GM20431 (cell line): ENCODE results near the gene RAP1GDS1.

Source experiments
- in situ Hi-C: fragments of 300-500 bp; cut with MseI, MboI; formaldehyde crosslinking; loops from one replicate; pipeline ENCODE4 v1.15.0; 2020; ENCODE audit warnings: low sequenced_read_pairs; ENCODE audit not compliant: unreplicated experiment

RAP1GDS1 gene

DNA sequence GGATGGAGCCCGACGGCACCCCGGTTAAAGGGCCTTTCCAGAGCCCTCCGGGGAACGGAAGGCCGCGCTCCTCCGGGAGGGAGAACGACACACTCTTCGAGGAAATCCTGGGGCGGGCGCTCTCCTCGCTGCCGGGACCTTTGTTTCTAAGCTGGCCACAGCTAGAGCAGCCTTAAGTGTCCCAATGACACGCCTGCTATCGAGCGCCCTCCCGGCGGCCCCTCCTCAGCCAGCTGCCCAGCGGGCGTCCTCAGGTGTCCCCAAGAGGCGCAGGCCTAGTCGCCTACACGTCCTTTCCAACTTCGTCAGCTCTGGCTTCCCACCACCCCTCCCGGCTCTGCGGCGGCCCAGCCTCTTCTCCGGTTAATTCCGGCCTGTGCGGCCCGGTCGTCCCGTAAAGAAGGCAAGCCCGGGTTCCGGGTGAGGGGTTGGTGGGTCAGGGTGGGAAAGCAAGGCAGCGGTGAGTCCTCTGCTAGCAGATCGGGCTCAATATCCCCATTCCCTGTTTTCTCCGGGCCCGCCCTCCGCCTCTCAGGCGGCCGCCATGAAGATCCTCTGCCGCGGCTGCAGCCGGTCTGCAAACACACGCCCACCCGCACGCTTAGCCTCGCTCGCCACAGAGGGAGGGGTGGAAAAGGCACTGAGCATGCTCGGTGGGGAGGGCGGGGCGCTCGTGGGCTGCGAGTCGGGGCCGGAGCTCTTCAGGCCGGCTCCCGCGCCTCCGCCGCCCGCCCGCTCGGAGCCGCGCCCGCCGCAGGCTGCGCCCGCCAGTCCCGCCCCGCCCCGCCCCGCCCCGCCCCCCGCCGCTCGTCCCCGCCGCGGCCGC, at the start of gene RAP1GDS1:
TSS of gene RAP1GDS1 (plus strand) at position 806 of the 826 bp plus-strand sequence. CDS start 182 bp downstream, outside the sequence.
- in situ Hi-C loops = no loop called here

- in situ Hi-C loops = no loop called here
Observed at GRCh38 chr4:98222306-98222705, 38.9 kb upstream of the RAP1GDS1 start.

- in situ Hi-C loops = no loop called here
Observed at GRCh38 chr4:98226396-98226795, 34.8 kb upstream of the RAP1GDS1 start.

DNA sequence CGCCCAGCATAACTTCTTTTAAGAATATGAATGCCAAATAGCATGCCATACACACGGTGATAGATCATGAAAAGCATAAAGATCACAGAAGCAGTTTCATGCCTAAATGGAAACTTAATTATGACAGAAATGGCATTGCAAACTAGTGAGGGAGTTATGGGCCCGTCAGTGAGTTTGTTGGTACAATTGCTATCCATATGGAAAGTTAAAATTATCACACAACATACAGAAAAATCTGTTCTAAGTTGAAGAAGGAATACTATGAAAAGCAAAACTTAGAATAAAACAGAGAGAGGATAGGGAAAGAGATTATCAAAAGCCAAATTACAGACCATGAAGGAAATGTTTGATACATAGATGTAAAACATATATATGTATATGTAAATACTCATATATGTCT, 30.2 kb upstream of the RAP1GDS1 start:
- in situ Hi-C loops = no loop called here

GRCh38 chr4:98232202-98232601, 29.0 kb upstream of the RAP1GDS1 start:
- in situ Hi-C loops = no loop called here

DNA sequence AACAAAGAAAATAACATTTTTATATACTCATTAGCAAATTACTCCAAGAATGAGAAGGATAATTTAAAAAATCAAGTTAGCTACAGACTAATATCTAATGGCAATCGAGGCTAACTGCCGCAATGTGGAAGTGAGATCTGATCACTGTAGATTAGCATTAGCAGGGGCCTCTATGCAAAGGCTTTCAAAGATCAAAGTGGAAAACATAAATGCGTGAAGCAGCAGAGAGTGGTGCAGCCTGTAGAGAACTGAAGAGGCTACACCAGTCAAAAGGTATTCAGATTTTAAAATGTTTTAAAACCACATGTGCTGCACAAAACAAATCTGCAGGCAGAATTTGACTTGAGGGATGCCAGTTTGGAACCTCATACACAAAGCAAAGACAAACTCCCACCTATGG, 24.0 kb upstream of the RAP1GDS1 start:
- in situ Hi-C loops = no loop called here

GRCh38 chr4:98242063-98242462, 19.1 kb upstream of the RAP1GDS1 start:
- in situ Hi-C loops = no loop called here

DNA sequence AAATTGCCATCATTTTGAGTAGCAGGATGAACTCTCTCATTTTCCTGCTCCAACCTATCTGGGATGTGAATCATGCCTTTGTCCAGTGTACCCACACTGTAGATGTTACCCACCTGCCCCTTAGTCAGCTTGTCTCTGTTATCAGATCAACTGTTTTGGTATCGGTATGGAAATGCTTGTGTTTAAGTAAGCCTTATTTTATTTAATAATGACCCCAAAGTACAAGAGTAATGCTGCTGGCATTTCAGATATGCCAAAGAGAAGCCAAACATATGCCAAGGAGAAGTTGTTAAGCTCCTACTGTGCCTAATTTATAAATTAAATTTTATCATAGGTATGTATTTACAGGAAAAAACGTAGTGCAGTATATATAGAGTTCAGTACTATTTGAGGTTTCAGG, 18.6 kb upstream of the RAP1GDS1 start:
- in situ Hi-C loops = no loop called here

- in situ Hi-C loops = no loop called here
Observed at GRCh38 chr4:98245226-98245625, 16.0 kb upstream of the RAP1GDS1 start.

GRCh38 chr4:98248934-98249333, 12.2 kb upstream of the RAP1GDS1 start:
- in situ Hi-C loops = no loop called here

DNA sequence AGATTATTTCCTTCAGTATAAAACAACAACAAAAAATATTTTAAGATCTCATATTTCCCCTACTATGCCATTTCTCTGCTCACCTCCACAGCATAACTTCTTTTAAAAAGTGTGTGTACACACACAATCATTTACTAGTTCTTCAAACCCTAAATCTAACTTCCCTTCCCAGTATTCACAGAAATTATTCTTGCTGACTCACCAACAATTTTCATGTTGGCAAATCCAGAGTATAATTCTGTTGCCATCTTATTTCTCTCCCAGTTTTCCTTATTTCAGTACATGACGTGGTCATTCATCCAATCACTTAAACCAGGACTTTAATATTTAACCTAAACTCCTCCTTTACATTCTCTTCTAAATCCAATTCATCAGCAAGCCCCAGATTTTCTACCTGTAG, 11.4 kb upstream of the RAP1GDS1 start:
- in situ Hi-C loops = no loop called here

GRCh38 chr4:98253499-98253898, 7.7 kb upstream of the RAP1GDS1 start:
- in situ Hi-C loops = no loop called here

DNA sequence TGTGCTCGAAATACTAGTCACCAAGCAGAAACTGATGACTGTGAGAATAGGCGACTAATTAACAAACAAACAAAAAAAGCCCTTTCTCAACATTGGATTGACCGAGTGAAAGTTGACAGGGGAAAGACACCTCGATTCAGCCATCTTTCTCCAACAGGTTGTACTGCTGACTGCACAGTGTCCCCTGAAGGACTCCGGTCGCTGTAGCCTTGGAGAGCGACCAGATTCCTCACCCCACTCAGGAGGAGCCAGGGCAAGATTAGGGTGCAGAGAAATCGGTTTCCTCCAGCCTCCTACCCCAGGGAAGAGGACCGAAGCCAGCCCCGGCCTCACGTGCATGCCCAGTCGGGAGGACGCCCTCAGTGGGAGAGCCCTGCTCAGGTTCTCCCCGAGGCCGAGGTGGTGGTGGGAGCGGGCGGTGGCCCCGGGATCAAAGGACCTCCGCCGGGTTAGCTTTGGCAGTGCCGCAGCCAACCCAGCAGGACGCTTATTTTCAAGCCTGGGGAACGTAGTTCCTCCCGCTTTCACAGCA, 1.1 kb upstream of the RAP1GDS1 start:
- in situ Hi-C loops = no loop called here

DNA sequence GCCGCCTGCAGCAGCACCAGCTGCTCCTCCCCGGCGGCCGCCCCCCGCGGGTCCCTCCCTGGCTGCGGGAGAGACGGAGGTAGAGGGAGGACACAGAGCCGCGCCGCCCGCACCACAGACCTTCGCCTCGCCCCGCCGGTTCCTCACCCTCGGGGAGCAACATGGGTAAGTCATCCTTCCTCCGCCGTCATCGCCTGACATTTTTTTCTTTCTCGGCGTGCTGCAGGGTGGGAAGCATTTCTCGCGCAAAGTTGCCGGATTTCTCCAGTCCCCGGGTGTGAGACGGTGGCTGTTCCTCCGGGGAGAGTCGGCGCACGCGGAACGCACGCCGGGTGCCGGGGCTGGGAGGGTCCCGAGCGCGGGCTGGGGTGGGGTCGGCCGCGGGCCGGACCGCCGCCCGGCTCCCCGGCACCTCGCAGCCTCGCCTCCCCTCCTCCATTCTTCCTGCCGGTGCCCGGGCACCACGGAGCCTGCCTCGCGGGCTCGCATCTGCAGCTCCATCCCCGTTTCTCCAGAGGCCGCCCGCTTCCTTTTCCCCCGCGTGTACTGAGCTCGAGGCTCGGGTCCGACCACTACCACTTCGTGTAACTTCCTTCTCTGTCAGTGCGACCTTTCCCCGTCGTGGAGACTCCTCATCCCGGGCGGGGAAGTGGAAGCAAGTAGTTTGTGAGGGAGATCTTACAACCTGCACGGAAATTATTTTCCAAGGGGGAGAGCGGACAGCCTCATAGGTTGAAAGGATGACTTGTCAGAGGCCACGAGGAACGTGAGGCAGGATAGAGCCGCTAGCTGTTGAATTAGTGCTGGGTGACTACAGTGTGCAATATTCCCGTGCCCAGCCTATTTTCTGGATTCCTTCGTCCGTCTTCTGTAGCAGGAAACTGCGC, 464 bp downstream of the RAP1GDS1 start:
- in situ Hi-C loops = no loop called here

DNA sequence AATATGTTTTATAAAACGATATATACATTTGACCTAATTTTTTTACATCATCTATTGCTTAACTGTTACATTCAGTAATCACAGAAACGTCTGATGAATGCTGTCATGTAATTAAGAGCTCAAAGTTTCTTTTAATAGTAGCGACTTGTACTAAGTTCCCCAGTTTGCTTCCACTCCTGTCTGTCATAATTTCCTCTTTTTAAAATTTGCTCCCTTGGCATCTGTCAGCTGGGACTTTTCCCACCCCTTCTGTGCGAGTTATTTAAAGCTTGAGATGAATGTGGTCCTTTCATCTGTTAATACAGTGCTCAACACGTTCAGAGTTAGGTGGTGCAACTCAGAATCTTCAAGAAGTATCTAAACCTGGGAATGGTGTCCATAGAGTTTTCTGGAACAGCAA, 1.2 kb downstream of the RAP1GDS1 start:
- in situ Hi-C loops = no loop called here

DNA sequence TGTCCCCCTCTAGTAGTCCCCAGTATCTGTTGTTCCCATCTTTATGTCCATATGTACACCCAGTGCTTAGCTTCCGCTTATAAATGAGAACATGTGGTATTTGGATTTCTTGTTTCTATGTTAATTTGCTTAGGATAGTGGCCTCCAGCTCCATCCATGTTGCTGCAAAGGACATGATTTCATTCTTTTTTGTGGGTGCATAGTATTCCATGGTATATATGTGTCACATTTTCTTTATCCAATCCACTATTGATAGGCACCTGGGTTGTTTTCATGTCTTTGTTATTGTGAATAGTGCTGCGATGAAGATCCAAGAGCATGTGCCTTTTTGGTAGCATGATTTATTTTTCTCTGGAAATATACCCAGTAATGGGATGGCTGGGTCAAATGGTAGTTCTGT, 6.3 kb downstream of the RAP1GDS1 start:
- in situ Hi-C loops = no loop called here

- in situ Hi-C loops = no loop called here
Observed at GRCh38 chr4:98275145-98275544, 14.0 kb downstream of the RAP1GDS1 start.

DNA sequence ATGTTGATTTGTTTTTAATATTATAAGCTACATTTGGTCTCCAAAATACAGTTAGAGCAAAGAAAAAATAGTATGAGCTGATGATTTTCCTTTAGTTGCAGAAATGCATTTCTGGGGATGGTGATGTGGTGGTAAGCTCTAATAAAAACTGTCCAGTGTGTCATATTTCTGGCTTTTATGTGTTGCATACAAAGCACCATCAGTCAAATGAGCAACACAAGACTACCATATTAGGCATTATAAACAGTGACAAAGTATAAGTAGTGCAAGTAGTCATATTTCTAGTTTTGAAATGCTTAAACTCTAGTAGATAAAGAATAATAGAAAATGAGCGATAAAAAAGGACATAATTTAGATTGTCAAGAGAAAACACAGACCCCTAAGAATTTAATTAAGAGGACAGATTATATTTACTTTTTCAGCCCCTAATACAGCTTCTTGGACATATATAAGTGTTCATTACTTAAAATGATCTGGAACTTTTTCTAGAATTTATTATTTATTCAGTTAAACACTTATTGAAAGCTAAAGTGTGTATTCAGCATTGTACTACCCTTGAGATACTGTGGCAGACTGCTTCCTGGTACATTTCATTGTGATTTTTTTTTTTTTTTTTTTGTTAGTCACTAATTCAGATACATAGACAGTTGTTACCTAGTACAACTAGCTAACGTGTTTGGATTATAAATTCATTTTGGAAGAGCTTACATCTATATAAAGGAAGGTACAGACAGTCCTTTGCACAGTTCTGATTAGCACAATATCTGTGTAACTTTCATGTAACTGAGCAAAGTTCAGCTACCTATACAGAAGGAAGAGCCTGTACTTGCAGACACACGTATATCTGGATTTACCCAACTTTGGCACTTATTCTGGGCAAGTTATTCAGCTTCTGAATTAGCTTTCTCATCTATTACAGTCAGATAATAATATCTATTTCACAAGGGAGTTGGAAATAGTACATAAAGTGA, 22.3 kb downstream of the RAP1GDS1 start:
- in situ Hi-C loops = no loop called here

- in situ Hi-C loops = no loop called here
Observed at GRCh38 chr4:98284640-98285046, 23.5 kb downstream of the RAP1GDS1 start.

- in situ Hi-C loops = no loop called here
Observed at GRCh38 chr4:98285676-98286075, 24.5 kb downstream of the RAP1GDS1 start.
